Keratinocyte (primary cell): ENCODE data around the gene SAE1.

Source experiments
- EZH2 ChIP-seq: IDR thresholded peaks from one replicate; pipeline ENCODE4 v1.6.1; 2012; ENCODE audit warnings: inconsistent platforms, mild to moderate bottlenecking, low read length, moderate library complexity
- TF ChIP-seq, protein P1 (sequence below), 3 experiments: IDR thresholded peaks in 1 of 3; conservative IDR thresholded peaks in 1 of 3; optimal IDR thresholded peaks in 1 of 3; 2 replicates in 2 of 3; 3 replicates in 1 of 3; pipeline versions ENCODE3 to v1.5.1; 2011; ENCODE audit warnings: low read length in 3 of 3, mild to moderate bottlenecking in 3 of 3, moderate library complexity in 2 of 3, control low read depth in 1 of 3, inconsistent platforms in 1 of 3; ENCODE audit not compliant: insufficient read depth in 2 of 3; ENCODE audit errors: extremely low read depth in 1 of 3

DNA sequence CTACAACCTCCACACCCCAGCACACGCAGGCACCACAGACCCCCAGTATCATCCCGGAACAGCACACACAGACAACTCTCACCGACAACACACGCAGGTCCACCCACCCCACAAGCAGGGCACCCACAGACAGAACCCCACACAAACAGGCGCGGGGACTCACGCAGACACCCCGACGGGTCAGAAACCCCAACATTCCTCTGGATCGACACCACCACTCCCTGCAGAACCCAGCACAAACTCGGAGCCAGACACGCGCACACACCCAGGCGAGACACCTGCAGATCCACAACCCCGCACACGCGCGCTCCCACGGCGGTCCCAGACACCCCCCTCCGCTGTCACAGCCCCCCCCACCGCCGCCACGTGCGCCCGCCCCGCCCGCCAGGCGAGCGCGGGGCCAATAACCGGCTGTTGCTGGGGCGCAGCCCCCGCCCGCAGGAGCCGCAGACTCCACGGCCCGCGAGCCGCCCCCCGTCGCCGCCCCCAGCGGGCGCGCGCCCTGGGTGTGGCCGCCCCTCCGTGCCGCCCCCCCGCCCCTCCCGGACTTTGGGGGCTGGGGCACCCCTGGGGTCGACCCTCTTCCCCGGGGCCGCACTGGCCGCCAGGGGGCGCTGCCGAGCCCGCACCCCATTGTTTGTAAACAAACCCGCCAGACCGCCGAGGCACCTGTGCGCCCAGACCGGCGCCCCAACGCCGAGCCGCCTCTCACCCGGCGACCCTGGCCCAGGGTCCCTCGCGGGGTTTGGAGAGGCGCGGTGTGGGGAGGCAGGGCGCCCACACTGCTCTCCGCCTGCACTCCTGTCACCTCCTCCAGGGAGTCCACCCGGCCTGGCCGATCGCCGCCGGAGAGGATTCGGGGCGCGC lies 99.7 kb downstream of the SAE1 start:
- TF ChIP-seq EZH2: no peak
- TF ChIP-seq, protein P1, sequence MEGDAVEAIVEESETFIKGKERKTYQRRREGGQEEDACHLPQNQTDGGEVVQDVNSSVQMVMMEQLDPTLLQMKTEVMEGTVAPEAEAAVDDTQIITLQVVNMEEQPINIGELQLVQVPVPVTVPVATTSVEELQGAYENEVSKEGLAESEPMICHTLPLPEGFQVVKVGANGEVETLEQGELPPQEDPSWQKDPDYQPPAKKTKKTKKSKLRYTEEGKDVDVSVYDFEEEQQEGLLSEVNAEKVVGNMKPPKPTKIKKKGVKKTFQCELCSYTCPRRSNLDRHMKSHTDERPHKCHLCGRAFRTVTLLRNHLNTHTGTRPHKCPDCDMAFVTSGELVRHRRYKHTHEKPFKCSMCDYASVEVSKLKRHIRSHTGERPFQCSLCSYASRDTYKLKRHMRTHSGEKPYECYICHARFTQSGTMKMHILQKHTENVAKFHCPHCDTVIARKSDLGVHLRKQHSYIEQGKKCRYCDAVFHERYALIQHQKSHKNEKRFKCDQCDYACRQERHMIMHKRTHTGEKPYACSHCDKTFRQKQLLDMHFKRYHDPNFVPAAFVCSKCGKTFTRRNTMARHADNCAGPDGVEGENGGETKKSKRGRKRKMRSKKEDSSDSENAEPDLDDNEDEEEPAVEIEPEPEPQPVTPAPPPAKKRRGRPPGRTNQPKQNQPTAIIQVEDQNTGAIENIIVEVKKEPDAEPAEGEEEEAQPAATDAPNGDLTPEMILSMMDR (optimal IDR thresholded peaks at IDR 0.05 in 1 of 3, IDR thresholded peaks at IDR 0.05 in 1 of 3, conservative IDR thresholded peaks at IDR 0.05 in 1 of 3; ENCODE audit: extremely low read depth in 1 of 3, insufficient read depth in 2 of 3, low read length in 3 of 3): peak in 2 of 3 experiments; percentile 69 to 76
